SK-N-SH (cell line): Measurements from ENCODE around the gene MTUS2.

Experiments
- CTCF ChIP-seq: fragments of 200-600 bp; sonication (generic); IDR thresholded peaks from 2 replicates; pipeline ENCODE4 v1.6.1; 2017; ENCODE audit warnings: antibody characterized with exemption, mild to moderate bottlenecking, moderate library complexity
- USF1 ChIP-seq: IDR thresholded peaks from 2 replicates; pipeline ENCODE4 v1.4.0; 2012; ENCODE audit warnings: low read depth, borderline replicate concordance

GRCh38 chr13:29422015-29422414 lies 601.9 kb downstream of the MTUS2 start:
- TF ChIP-seq CTCF (no peak), USF1 (no peak)
